HEK293T (cell line): ENCODE data around the gene ANKMY1.

Experiments
- ARNT ChIP-seq: fragments of 450-650 bp; IDR thresholded peaks from 2 replicates; pipeline ENCODE4 v1.6.1; 2017; ENCODE audit warnings: mild to moderate bottlenecking
- BHLHE40 ChIP-seq: fragments of 450-650 bp; IDR thresholded peaks from 2 replicates; pipeline ENCODE4 v1.6.1; 2016; ENCODE audit warnings: mild to moderate bottlenecking, moderate library complexity, borderline replicate concordance
- CTBP1 ChIP-seq: fragments of 450-650 bp; IDR thresholded peaks from 2 replicates; pipeline ENCODE4 v1.6.1; 2016; ENCODE audit warnings: borderline replicate concordance
- ELF4 ChIP-seq: fragments of 450-650 bp; IDR thresholded peaks from 2 replicates; pipeline ENCODE4 v1.6.1; 2017; ENCODE audit warnings: antibody characterized with exemption
- FOXA1 ChIP-seq: fragments of 450-650 bp; IDR thresholded peaks from 2 replicates; pipeline ENCODE4 v1.6.1; 2016; ENCODE audit warnings: mild to moderate bottlenecking
- FOXK2 ChIP-seq: fragments of 450-650 bp; IDR thresholded peaks from 2 replicates; pipeline ENCODE4 v1.6.1; 2016; ENCODE audit warnings: mild to moderate bottlenecking
- HDGF ChIP-seq: fragments of 450-650 bp; IDR thresholded peaks from 2 replicates; pipeline ENCODE4 v1.6.1; 2017; ENCODE audit warnings: antibody characterized with exemption, borderline replicate concordance
- L3MBTL2 ChIP-seq: fragments of 450-650 bp; conservative IDR thresholded peaks from 2 replicates; pipeline ENCODE4 v1.6.1; 2016; ENCODE audit warnings: mild to moderate bottlenecking
- LEF1 ChIP-seq: fragments of 450-650 bp; IDR thresholded peaks from 2 replicates; pipeline ENCODE4 v1.6.1; 2017; ENCODE audit warnings: mild to moderate bottlenecking, borderline replicate concordance
- NFRKB ChIP-seq: fragments of 450-650 bp; IDR thresholded peaks from 2 replicates; pipeline ENCODE4 v1.6.1; 2016; ENCODE audit warnings: mild to moderate bottlenecking, moderate library complexity
- PKNOX1 ChIP-seq: fragments of 450-650 bp; IDR thresholded peaks from 2 replicates; pipeline ENCODE4 v1.6.1; 2016
- SP1 ChIP-seq: fragments of 450-650 bp; IDR thresholded peaks from 2 replicates; pipeline ENCODE4 v1.6.1; 2017

GRCh38 chr2:240502059-240502429, 55.7 kb downstream of the ANKMY1 start:
- TF ChIP-seq ARNT (no peak), FOXK2 (no peak), L3MBTL2 (no peak), SP1 (no peak), HDGF (no peak), ELF4 (no peak), BHLHE40 (no peak), NFRKB (no peak), PKNOX1 (no peak), LEF1 (no peak), FOXA1 (no peak), CTBP1 (no peak)
